CD4-positive, CD25-positive, alpha-beta regulatory T cell (primary cell): ENCODE data around the gene PKN1. TPM values are rescaled to one million over a fixed set of nuclear protein-coding genes. Genes with fewer than 3 reads are reported as not detected.
"Not testable (repeated sequence)": the region's sequence is repeated elsewhere in the genome, so short reads cannot be mapped to it uniquely, and the experiment has no call there.

Source experiments
- ATAC-seq, 2 donors: fragments of 150-1000 bp; cut with Tn5 transposase; one replicate each; pipeline ENCODE4 v1.10.0; 2021; ENCODE audit warnings: low read depth in 2 of 2, moderate number of reproducible peaks in 2 of 2, moderate library complexity in 1 of 2
- DNase-seq, 3 donors: peaks; one replicate each; pipeline versions ENCODE4 v3.0.0 to v3.0.0-alpha.2; 2012 to 2022; ENCODE audit warnings: mixed read lengths in 1 of 3
- H3K27ac ChIP-seq: one replicate; pipeline ENCODE4 v1.7.0; 2013; ENCODE audit warnings: mild to moderate bottlenecking, low read length; ENCODE audit not compliant: insufficient read depth, poor library complexity, severe bottlenecking
- H3K27me3 ChIP-seq: one replicate; pipeline ENCODE4 v1.7.0; 2013; ENCODE audit warnings: low read length; ENCODE audit not compliant: control insufficient read depth, insufficient read depth
- H3K36me3 ChIP-seq: one replicate; pipeline ENCODE4 v1.7.0; 2013; ENCODE audit warnings: mild to moderate bottlenecking, low read length, moderate library complexity; ENCODE audit not compliant: control insufficient read depth, insufficient read depth
- H3K4me1 ChIP-seq: 2 replicates; pipeline ENCODE4 v1.7.0; 2013; ENCODE audit warnings: mild to moderate bottlenecking, low read length; ENCODE audit not compliant: insufficient read depth, control insufficient read depth, poor library complexity, severe bottlenecking
- H3K4me3 ChIP-seq: one replicate; pipeline ENCODE4 v1.7.0; 2013; ENCODE audit warnings: low read depth, mild to moderate bottlenecking, low read length, moderate library complexity
- H3K9me3 ChIP-seq, 2 experiments: 1 replicate in 1 of 2; 2 replicates in 1 of 2; pipeline ENCODE4 v1.7.0; 2013; ENCODE audit warnings: low read length in 2 of 2, mild to moderate bottlenecking in 1 of 2, moderate library complexity in 1 of 2; ENCODE audit not compliant: control insufficient read depth in 2 of 2
- H3K27ac Mint-ChIP-seq, 3 donors: one replicate each; pipeline ENCODE4 v1.8.0; 2020 to 2022; ENCODE audit warnings: mild to moderate bottlenecking in 3 of 3, mixed read lengths in 3 of 3, moderate library complexity in 2 of 3
- H3K27me3 Mint-ChIP-seq: one replicate; pipeline ENCODE4 v1.8.0; 2022; ENCODE audit warnings: mild to moderate bottlenecking, mixed read lengths
- H3K36me3 Mint-ChIP-seq: one replicate; pipeline ENCODE4 v1.8.0; 2020; ENCODE audit warnings: mixed read lengths
- H3K4me1 Mint-ChIP-seq, 4 donors: one replicate each; pipeline ENCODE4 v1.8.0; 2020 to 2022; ENCODE audit warnings: mixed read lengths in 4 of 4, mild to moderate bottlenecking in 1 of 4
- H3K4me3 Mint-ChIP-seq, 4 donors: one replicate each; pipeline ENCODE4 v1.8.0; 2020 to 2022; ENCODE audit warnings: mild to moderate bottlenecking in 4 of 4, mixed read lengths in 4 of 4, moderate library complexity in 3 of 4
- H3K9me3 Mint-ChIP-seq, 7 donors: one replicate each; pipeline ENCODE4 v1.8.0; 2020 to 2022; ENCODE audit warnings: mixed read lengths in 7 of 7, mild to moderate bottlenecking in 3 of 7, moderate library complexity in 2 of 7
- polyA plus RNA-seq, 4 donors: library from polyadenylated mRNA; unstranded; fragments of 300-500 nt; fragmentation: Illumina TruSeq; gene quantifications; one replicate each; pipeline ENCODE4 v1.2.3, GENCODE V29; 2021
- total RNA-seq: library from RNA; stranded (reverse); gene quantifications from one replicate; pipeline ENCODE4 v1.2.3, GENCODE V29; 2022

Gene PKN1
- total and polyA plus RNA-seq, 5 donors from 2014 or later, result 43.2 to 151 (median 57.7) TPM

GRCh38 chr19:14395262-14395661, 37.8 kb upstream of the PKN1 start:
- peaks cover 81% of the 10 kb centered on the region for H3K36me3 ChIP-seq
- DNase-seq (no peak), ATAC-seq (no peak)
- no peaks in the 10 kb centered on the region for H3K4me1 ChIP-seq
- Mint-ChIP-seq H3K9me3 (no peaks in the 10 kb centered on the region), H3K27me3 (no peaks in the 10 kb centered on the region), H3K4me1 (peaks cover 0 to 11% (median 4%) of the 10 kb centered on the region in 4 donors), H3K36me3 (peaks cover 17% of the 10 kb centered on the region), H3K4me3 (no peak overlapping the region), H3K27ac (peak overlapping the region in 1 of 3 donors; percentile 87)
- no peaks in the 10 kb centered on the region for H3K27me3 ChIP-seq
- no peak overlapping the region for H3K4me3 ChIP-seq
- H3K27ac ChIP-seq, result no peak overlapping the region
- no peaks in the 10 kb centered on the region for H3K9me3 ChIP-seq

- no peak overlapping the region for H3K27ac ChIP-seq
- no peaks in the 10 kb centered on the region for H3K27me3 Mint-ChIP-seq
- DNase-seq (no peak), ATAC-seq (no peak)
- H3K36me3 Mint-ChIP-seq, result peaks cover 13% of the 10 kb centered on the region
- peaks cover 0 to 8% (median 4%) of the 10 kb centered on the region in 4 donors for H3K4me1 Mint-ChIP-seq
- H3K27ac Mint-ChIP-seq, result no peak overlapping the region
- no peaks in the 10 kb centered on the region for H3K9me3 Mint-ChIP-seq
- no peak overlapping the region for H3K4me3 ChIP-seq
- no peaks in the 10 kb centered on the region for H3K9me3 ChIP-seq
- no peak overlapping the region for H3K4me3 Mint-ChIP-seq
- H3K4me1 ChIP-seq, result no peaks in the 10 kb centered on the region
- H3K36me3 ChIP-seq, result peaks cover 81% of the 10 kb centered on the region
- no peaks in the 10 kb centered on the region for H3K27me3 ChIP-seq
Observed at GRCh38 chr19:14395710-14396336, 37.3 kb upstream of the PKN1 start.

- not testable (repeated sequence) for H3K4me3 ChIP-seq, H3K27ac Mint-ChIP-seq, H3K27me3 ChIP-seq, H3K27me3 Mint-ChIP-seq, H3K4me1 ChIP-seq, DNase-seq, H3K4me3 Mint-ChIP-seq, ATAC-seq, H3K9me3 ChIP-seq, H3K27ac ChIP-seq, H3K4me1 Mint-ChIP-seq, H3K9me3 Mint-ChIP-seq
- H3K36me3 Mint-ChIP-seq, result peaks cover 15% of the 10 kb centered on the region
- peaks cover 82% of the 10 kb centered on the region for H3K36me3 ChIP-seq
Observed at GRCh38 chr19:14396730-14397129, 36.4 kb upstream of the PKN1 start.

- H3K36me3 Mint-ChIP-seq, result peaks cover 16% of the 10 kb centered on the region
- H3K4me3 Mint-ChIP-seq, result not testable (repeated sequence)
Observed at GRCh38 chr19:14397168-14397567, 35.9 kb upstream of the PKN1 start.

GRCh38 chr19:14400951-14401431, 32.1 kb upstream of the PKN1 start:
- H3K27ac ChIP-seq, result no peak overlapping the region
- Mint-ChIP-seq H3K36me3 (peaks cover 30% of the 10 kb centered on the region), H3K27me3 (no peaks in the 10 kb centered on the region), H3K4me1 (peaks cover 0 to 3% (median under 1%) of the 10 kb centered on the region in 4 donors), H3K9me3 (peaks cover 0 to 1% (median 0%) of the 10 kb centered on the region in 7 donors), H3K27ac (peak overlapping the region in 1 of 3 donors; percentile 56), H3K4me3 (no peak overlapping the region)
- peaks cover 82% of the 10 kb centered on the region for H3K36me3 ChIP-seq
- no peaks in the 10 kb centered on the region for H3K9me3 ChIP-seq
- H3K4me3 ChIP-seq, result no peak overlapping the region
- H3K27me3 ChIP-seq, result no peaks in the 10 kb centered on the region
- ATAC-seq (no peak), DNase-seq (no peak)
- H3K4me1 ChIP-seq, result no peaks in the 10 kb centered on the region

More at GRCh38 chr19:14397168-14397567, 35.9 kb upstream of the PKN1 start:
- H3K9me3 ChIP-seq, H3K27me3 Mint-ChIP-seq, DNase-seq, H3K4me3 ChIP-seq, H3K27ac ChIP-seq, H3K9me3 Mint-ChIP-seq, H3K4me1 ChIP-seq, H3K4me1 Mint-ChIP-seq, H3K27me3 ChIP-seq, ATAC-seq: not testable (repeated sequence)
- H3K27ac Mint-ChIP-seq, result peak overlapping the region in 1 of 3 donors; percentile 87
- H3K36me3 ChIP-seq, result peaks cover 83% of the 10 kb centered on the region

- no peaks in the 10 kb centered on the region for H3K4me1 ChIP-seq
- Mint-ChIP-seq H3K27ac (peak overlapping the region in 1 of 3 donors; percentile 56), H3K36me3 (peaks cover 33% of the 10 kb centered on the region), H3K27me3 (no peaks in the 10 kb centered on the region), H3K4me1 (peaks cover 0 to 7% (median 1%) of the 10 kb centered on the region in 4 donors), H3K9me3 (peaks cover 0 to 1% (median 0%) of the 10 kb centered on the region in 7 donors), H3K4me3 (peak overlapping the region in 1 of 4 donors; percentile 77)
- peaks cover 80% of the 10 kb centered on the region for H3K36me3 ChIP-seq
- no peaks in the 10 kb centered on the region for H3K27me3 ChIP-seq
- DNase-seq, result no peak
- ATAC-seq, result no peak
- H3K27ac ChIP-seq, result no peak overlapping the region
- no peak overlapping the region for H3K4me3 ChIP-seq
- H3K9me3 ChIP-seq, result no peaks in the 10 kb centered on the region
Observed at GRCh38 chr19:14401468-14402195, 31.5 kb upstream of the PKN1 start.

- Mint-ChIP-seq H3K27me3 (no peaks in the 10 kb centered on the region), H3K36me3 (peaks cover 33% of the 10 kb centered on the region), H3K9me3 (peaks cover 0 to 1% (median 0%) of the 10 kb centered on the region in 7 donors), H3K27ac (peak overlapping the region in 1 of 3 donors; percentile 69), H3K4me1 (peaks cover 0 to 10% (median 2%) of the 10 kb centered on the region in 4 donors), H3K4me3 (no peak overlapping the region)
- Histone ChIP-seq H3K9me3 (no peaks in the 10 kb centered on the region), H3K36me3 (peaks cover 84% of the 10 kb centered on the region), H3K27ac (no peak overlapping the region), H3K4me1 (no peaks in the 10 kb centered on the region), H3K27me3 (no peaks in the 10 kb centered on the region), H3K4me3 (no peak overlapping the region)
- DNase-seq, result no peak
- ATAC-seq, result no peak
Observed at GRCh38 chr19:14402332-14403144, 30.6 kb upstream of the PKN1 start.
